OCI-LY3 (cell line): Measurements from ENCODE around the gene PATJ.

Experiments
- H2AFZ ChIP-seq: fragments of 200-600, 300-600 bp; shearing (Covaris generic); 2 replicates; pipeline ENCODE4 v1.6.0; 2014; ENCODE audit warnings: antibody characterized with exemption, low read depth, low read length
- H3K27ac ChIP-seq: fragments of 200-600, 300-600 bp; sonication (generic); 2 replicates; pipeline ENCODE4 v1.5.1; 2014; ENCODE audit warnings: mild to moderate bottlenecking, low read length, moderate library complexity, mixed read lengths
- H3K27me3 ChIP-seq: fragments of 200-600, 300-600 bp; sonication (generic); 2 replicates; pipeline ENCODE4 v1.6.1; 2014; ENCODE audit warnings: low read depth, low read length, mixed read lengths
- H3K36me3 ChIP-seq: fragments of 200-600, 300-600 bp; sonication (generic); replicated peaks from 2 replicates; pipeline ENCODE3; 2014; ENCODE audit warnings: low read depth, low read length, mixed read lengths
- H3K4me1 ChIP-seq: fragments of 300-600, 200-600 bp; sonication (generic); 2 replicates; pipeline ENCODE4 v1.6.1; 2014; ENCODE audit warnings: low read length, mixed read lengths
- H3K4me2 ChIP-seq: fragments of 200-600, 300-600 bp; sonication (generic); 2 replicates; pipeline ENCODE4 v1.6.1; 2014; ENCODE audit warnings: low read length, mixed read lengths
- H3K4me3 ChIP-seq: fragments of 300-600, 200-600 bp; sonication (generic); 2 replicates; pipeline ENCODE4 v1.5.1; 2014; ENCODE audit warnings: antibody characterized with exemption, mild to moderate bottlenecking, low read length, moderate library complexity
- H3K79me2 ChIP-seq: fragments of 300-600, 200-600 bp; shearing (Covaris generic); 2 replicates; pipeline ENCODE4 v1.6.1; 2014; ENCODE audit warnings: mild to moderate bottlenecking, low read length, mixed read lengths
- H3K9ac ChIP-seq: fragments of 300-600, 200-600 bp; shearing (Covaris generic); 2 replicates; pipeline ENCODE4 v1.6.0; 2014; ENCODE audit warnings: mild to moderate bottlenecking, low read length, moderate library complexity
- H3K9me3 ChIP-seq: fragments of 200-600, 300-600 bp; shearing (Covaris generic); 2 replicates; pipeline ENCODE4 v1.6.1; 2014; ENCODE audit warnings: low read length, mixed read lengths; ENCODE audit not compliant: insufficient read depth
- H4K20me1 ChIP-seq: fragments of 200-600, 300-600 bp; sonication (generic); 2 replicates; pipeline ENCODE4 v1.6.1; 2016; ENCODE audit warnings: low read length, mixed read lengths; ENCODE audit not compliant: insufficient read depth
- EZH2phosphoT487 ChIP-seq: fragments of 200-600 bp; shearing (Covaris generic); IDR thresholded peaks from 2 replicates; pipeline ENCODE4 v1.6.1; 2018; ENCODE audit warnings: antibody characterized with exemption, mixed run types, low read depth
- TF ChIP-seq, protein P1 (sequence below): fragments of 200-600, 300-600 bp; sonication (generic); IDR thresholded peaks from 2 replicates; pipeline ENCODE4 v1.5.1; 2014; ENCODE audit warnings: antibody characterized with exemption, low read length, low read depth

The PATJ gene

DNA sequence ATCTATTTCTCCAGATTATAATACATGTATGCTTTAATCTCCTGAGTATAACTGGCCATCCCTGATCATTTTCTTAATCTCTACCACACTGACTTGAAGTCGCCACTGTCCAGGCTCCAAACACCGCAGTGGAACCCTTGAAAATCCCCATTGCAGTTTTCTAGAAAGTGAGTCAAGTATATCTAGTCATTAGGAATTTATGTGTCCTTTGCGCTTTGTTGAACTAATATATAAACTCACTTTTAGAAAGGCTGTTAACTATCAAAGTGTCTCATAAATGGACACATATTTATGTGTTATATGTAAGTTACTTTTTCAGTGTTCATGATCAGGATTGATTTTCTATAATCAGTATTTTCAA is 211.5 kb downstream of the PATJ start:
- Histone ChIP-seq H3K79me2 (no peaks in the 10 kb centered on the region), H3K27me3 (no peaks in the 10 kb centered on the region), H3K36me3 (no peaks in the 10 kb centered on the region), H3K4me1 (no peaks in the 10 kb centered on the region), H3K27ac (no peak overlapping the region), H3K4me3 (no peak overlapping the region), H3K4me2 (no peak overlapping the region), H4K20me1 (no peaks in the 10 kb centered on the region), H3K9me3 (no peaks in the 10 kb centered on the region), H2AFZ (no peak overlapping the region), H3K9ac (no peak overlapping the region)
- TF ChIP-seq, protein P1, sequence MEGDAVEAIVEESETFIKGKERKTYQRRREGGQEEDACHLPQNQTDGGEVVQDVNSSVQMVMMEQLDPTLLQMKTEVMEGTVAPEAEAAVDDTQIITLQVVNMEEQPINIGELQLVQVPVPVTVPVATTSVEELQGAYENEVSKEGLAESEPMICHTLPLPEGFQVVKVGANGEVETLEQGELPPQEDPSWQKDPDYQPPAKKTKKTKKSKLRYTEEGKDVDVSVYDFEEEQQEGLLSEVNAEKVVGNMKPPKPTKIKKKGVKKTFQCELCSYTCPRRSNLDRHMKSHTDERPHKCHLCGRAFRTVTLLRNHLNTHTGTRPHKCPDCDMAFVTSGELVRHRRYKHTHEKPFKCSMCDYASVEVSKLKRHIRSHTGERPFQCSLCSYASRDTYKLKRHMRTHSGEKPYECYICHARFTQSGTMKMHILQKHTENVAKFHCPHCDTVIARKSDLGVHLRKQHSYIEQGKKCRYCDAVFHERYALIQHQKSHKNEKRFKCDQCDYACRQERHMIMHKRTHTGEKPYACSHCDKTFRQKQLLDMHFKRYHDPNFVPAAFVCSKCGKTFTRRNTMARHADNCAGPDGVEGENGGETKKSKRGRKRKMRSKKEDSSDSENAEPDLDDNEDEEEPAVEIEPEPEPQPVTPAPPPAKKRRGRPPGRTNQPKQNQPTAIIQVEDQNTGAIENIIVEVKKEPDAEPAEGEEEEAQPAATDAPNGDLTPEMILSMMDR: no peak
- no peak for TF ChIP-seq EZH2phosphoT487

DNA sequence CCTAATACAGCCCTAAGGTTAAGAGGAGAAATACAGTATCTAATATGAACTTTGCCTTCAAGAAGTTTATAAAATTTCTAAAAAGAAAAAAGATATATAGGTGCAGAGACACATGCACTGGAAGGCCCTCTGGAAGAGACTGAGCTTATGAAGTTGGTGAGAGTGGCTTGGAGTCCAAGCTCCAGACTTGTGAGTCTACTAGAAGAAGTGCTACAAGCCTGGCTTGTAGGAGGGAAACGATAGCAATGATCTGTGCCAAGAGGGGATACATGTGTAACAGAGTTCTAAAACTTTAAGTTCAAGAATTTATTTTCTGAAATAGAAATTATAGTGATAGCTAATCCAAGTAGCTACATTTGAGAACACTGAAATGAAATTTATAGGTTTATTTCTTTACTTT is 213.0 kb downstream of the PATJ start:
- H3K4me1 ChIP-seq: no peaks in the 10 kb centered on the region
- H3K27me3 ChIP-seq: no peaks in the 10 kb centered on the region
- no peaks in the 10 kb centered on the region for H3K36me3 ChIP-seq
- H3K9ac ChIP-seq: no peak overlapping the region
- no peaks in the 10 kb centered on the region for H3K79me2 ChIP-seq
- H3K4me2 ChIP-seq: no peak overlapping the region
- H3K4me3 ChIP-seq: no peak overlapping the region
- H3K27ac ChIP-seq: no peak overlapping the region
- no peaks in the 10 kb centered on the region for H4K20me1 ChIP-seq
- no peak overlapping the region for H2AFZ ChIP-seq
- TF ChIP-seq, protein P1: no peak
- no peak for TF ChIP-seq EZH2phosphoT487
- H3K9me3 ChIP-seq: no peaks in the 10 kb centered on the region

DNA sequence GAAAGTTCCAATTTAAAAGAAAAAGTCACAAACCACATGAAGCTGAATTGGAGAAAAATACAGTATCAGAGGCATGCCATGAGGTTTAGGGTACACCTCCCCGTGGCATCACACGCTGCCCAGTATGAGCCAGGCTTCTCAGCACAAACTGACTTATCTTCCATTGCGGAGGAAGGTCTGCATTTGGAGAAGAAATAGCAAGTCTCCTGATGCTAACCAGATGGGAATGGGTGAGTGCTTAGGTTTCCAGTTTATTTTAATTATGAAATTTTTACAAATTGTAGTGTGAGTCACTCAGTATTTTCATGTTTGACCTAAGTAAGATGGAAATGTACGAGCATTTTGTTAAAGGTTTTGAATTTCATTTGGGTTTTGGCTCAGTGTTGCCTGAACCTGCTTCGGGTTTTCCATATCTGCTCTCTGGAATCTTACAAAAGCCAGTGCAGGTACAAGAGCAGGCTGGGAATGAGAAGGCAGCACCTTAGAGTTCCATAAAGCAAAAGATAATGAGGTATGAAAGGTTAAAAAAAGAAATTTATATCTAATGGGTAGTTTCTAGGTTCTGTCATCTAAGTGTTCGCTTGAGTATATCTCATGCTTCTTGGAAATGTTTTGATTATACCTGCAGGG is 213.9 kb downstream of the PATJ start:
- Histone ChIP-seq H4K20me1 (no peaks in the 10 kb centered on the region), H3K79me2 (no peaks in the 10 kb centered on the region), H3K27me3 (no peaks in the 10 kb centered on the region), H2AFZ (no peak overlapping the region), H3K9me3 (no peaks in the 10 kb centered on the region), H3K27ac (no peak overlapping the region), H3K4me2 (no peak overlapping the region), H3K9ac (no peak overlapping the region), H3K4me1 (no peaks in the 10 kb centered on the region), H3K4me3 (no peak overlapping the region), H3K36me3 (no peaks in the 10 kb centered on the region)
- no peak for TF ChIP-seq EZH2phosphoT487
- TF ChIP-seq, protein P1: no peak

DNA sequence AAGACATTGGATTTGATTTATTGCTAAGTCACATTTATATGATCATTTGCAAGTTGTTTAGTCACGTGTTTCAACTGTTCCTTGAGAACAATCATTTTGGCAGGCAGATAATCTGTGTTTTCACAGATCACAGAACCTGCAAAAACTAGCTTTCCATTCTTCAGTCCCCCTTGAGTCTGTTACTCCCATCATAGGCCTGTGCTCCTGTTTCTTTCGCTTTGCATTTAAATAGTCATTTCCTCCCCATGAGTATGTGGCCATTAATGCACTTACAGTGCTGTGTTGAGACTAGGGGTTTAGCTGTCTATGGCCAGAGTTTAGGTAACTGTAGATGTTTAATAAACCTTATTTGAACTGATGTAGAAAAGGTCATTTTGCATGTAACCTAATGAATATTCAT is 214.5 kb downstream of the PATJ start:
- Histone ChIP-seq H3K9ac (no peak overlapping the region), H3K4me2 (no peak overlapping the region), H3K4me1 (no peaks in the 10 kb centered on the region), H3K4me3 (no peak overlapping the region), H3K27ac (no peak overlapping the region), H3K27me3 (no peaks in the 10 kb centered on the region), H3K36me3 (no peaks in the 10 kb centered on the region), H3K79me2 (no peaks in the 10 kb centered on the region), H2AFZ (no peak overlapping the region), H3K9me3 (no peaks in the 10 kb centered on the region), H4K20me1 (no peaks in the 10 kb centered on the region)
- TF ChIP-seq, protein P1: no peak
- no peak for TF ChIP-seq EZH2phosphoT487
